ENCODE measurements around the gene ANKRD10. TPM values are rescaled to one million over a fixed set of nuclear protein-coding genes. Genes with fewer than 3 reads are reported as not detected.

Gene ANKRD10
- total RNA-seq, 6 experiments from 2014 or later = 40.4 to 56.2 (median 44.3) TPM

DNA sequence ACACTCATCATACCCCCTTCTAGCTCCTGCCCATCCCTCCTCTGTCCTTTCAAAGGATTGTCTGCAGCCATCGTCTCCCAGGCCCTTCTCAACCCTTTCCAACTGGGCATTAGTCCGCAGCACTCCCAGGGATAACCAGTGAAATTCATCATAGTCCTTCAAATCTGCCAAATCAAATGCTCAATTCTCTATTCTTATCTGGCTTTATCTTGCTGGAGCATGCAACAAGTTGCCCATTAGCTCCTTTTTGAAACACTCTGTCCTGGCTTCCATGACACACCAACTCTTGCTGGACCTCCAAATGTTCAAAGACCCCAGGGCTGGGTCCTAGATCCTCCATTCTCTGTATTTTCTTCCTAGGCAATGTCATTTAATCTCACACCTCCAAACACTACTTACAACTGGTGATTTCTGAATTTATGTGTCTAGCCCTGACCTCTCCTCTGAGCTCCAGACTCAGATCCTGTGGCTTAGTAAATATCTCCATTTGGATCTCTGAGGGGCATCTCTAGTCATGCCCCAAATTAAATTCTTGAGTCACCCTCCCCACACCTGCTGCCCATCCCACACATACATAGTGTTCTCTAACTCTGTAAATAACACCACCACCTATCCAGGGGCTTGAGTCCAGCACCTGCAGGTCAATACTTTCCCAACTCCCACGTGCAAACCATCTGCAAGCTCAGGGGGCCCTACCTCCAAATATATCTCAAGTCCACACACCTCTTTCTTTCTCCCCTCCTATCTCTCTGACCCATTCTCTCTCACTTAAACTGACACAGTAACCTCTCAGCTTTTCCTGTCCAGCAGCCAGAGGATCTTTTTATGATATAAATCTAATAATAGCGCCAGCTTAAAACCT, 9.1 kb upstream of the ANKRD10 start:
- ATAC-seq (no peak), DNase-seq (no peak)
- Histone ChIP-seq H3K27me3 (no peaks in the 10 kb centered on the region), H3K27ac (no peak overlapping the region), H3K9me3 (no peaks in the 10 kb centered on the region), H3K36me3 (no peaks in the 10 kb centered on the region), H3K4me3 (no peak overlapping the region), H3K4me1 (no peaks in the 10 kb centered on the region)
- intact Hi-C loops (cut with DNase I) = no loop called here
- TF ChIP-seq POLR2A (IDR thresholded peaks at IDR 0.05) = no peak
- TF ChIP-seq, protein P1, sequence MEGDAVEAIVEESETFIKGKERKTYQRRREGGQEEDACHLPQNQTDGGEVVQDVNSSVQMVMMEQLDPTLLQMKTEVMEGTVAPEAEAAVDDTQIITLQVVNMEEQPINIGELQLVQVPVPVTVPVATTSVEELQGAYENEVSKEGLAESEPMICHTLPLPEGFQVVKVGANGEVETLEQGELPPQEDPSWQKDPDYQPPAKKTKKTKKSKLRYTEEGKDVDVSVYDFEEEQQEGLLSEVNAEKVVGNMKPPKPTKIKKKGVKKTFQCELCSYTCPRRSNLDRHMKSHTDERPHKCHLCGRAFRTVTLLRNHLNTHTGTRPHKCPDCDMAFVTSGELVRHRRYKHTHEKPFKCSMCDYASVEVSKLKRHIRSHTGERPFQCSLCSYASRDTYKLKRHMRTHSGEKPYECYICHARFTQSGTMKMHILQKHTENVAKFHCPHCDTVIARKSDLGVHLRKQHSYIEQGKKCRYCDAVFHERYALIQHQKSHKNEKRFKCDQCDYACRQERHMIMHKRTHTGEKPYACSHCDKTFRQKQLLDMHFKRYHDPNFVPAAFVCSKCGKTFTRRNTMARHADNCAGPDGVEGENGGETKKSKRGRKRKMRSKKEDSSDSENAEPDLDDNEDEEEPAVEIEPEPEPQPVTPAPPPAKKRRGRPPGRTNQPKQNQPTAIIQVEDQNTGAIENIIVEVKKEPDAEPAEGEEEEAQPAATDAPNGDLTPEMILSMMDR (IDR thresholded peaks at IDR 0.05) = no peak
- 67% methylated on average over 4 of the region's 4 CpGs for WGBS (ENCODE audit: insufficient coverage, low coverage, low lambda C conversion rate, missing lambda C conversion rate)

DNA sequence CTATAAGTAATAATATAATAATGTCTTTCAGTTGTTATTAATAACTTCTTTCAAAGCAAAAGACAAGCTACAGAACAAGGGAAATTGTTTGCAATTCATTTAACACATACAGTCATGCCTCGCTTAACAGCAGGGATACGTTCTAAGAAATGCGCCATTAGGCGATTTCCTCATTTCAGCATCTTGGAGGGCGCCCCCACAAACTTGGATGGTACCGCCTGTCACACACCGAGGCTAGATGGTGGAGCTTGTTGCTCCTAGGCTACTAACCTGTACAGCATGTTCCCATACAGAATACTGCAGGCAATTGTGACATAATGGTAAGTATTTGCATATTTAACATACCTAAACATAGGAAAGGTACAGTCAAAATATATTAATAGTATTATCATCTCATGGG, 8.2 kb upstream of the ANKRD10 start:
- Histone ChIP-seq H3K9me3 (no peaks in the 10 kb centered on the region), H3K4me3 (no peak overlapping the region), H3K36me3 (no peaks in the 10 kb centered on the region), H3K27ac (no peak overlapping the region), H3K4me1 (no peaks in the 10 kb centered on the region), H3K27me3 (no peaks in the 10 kb centered on the region)
- intact Hi-C loops (cut with DNase I) = no loop called here
- no peak for ATAC-seq
- 84% methylated on average over 7 of the region's 7 CpGs for WGBS (ENCODE audit: insufficient coverage, low coverage, low lambda C conversion rate, missing lambda C conversion rate)
- TF ChIP-seq, protein P1 (IDR thresholded peaks at IDR 0.05) = no peak
- TF ChIP-seq POLR2A (IDR thresholded peaks at IDR 0.05) = no peak
- no peak for DNase-seq

DNA sequence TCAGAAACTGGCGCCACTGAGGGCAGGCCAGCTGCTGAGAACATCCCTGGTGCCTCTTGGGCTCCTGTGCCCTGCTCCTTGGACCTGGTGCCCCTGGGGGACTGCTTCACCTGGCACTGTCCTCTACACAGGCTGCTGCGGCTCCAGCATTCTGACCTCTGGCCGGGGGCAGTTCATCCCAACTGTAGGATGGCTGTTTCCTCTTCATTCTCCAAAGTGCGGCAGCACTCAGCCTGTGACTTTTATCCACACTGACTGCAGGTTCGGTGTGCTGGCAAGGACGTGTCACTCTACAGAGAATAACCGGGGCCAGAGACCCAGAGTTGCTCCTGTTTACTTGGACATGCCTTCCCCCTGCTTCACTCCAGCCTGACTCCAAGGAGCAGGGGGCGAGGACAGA, 7.6 kb upstream of the ANKRD10 start:
- no peaks in the 10 kb centered on the region for H3K4me1 ChIP-seq
- no peaks in the 10 kb centered on the region for H3K36me3 ChIP-seq
- intact Hi-C loops (cut with DNase I) = no loop called here
- no peak for TF ChIP-seq POLR2A (IDR thresholded peaks at IDR 0.05)
- TF ChIP-seq, protein P1 (IDR thresholded peaks at IDR 0.05) = no peak
- no peak overlapping the region for H3K4me3 ChIP-seq
- no peak overlapping the region for H3K27ac ChIP-seq
- no peaks in the 10 kb centered on the region for H3K9me3 ChIP-seq
- H3K27me3 ChIP-seq = no peaks in the 10 kb centered on the region
- DNase-seq (no peak), ATAC-seq (peak in 2 of 4 donors; percentile 27 to 64)
- WGBS (ENCODE audit: insufficient coverage, low coverage, low lambda C conversion rate, missing lambda C conversion rate) = 34% methylated on average over 7 of the region's 8 CpGs

DNA sequence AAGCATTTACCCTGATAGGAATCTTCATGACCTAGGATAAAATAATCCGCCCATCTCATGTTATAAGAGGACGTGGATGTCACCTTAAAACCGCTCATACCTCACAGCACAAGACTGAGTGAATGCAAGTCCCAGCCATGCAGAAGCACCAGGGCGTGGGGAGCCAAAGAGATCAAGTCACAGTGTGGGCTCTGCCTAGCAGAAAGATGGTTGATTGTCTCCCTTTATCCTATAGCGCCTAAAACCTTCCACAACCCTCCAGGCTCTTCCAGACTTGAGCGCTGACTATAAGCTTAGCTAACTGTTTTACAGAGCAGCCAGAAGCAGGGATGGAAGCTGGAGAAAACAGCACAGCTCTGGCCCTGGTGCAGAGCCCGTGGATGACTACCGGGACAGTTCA, 6.8 kb upstream of the ANKRD10 start:
- Histone ChIP-seq H3K27ac (no peak overlapping the region), H3K4me3 (no peak overlapping the region), H3K4me1 (no peaks in the 10 kb centered on the region), H3K36me3 (no peaks in the 10 kb centered on the region), H3K9me3 (no peaks in the 10 kb centered on the region), H3K27me3 (no peaks in the 10 kb centered on the region)
- ATAC-seq (no peak), DNase-seq (no peak)
- no peak for TF ChIP-seq POLR2A (IDR thresholded peaks at IDR 0.05)
- TF ChIP-seq, protein P1 (IDR thresholded peaks at IDR 0.05) = no peak
- whole genome bisulfite sequencing (ENCODE audit: insufficient coverage, low coverage, low lambda C conversion rate, missing lambda C conversion rate) = 73% methylated on average over 6 of the region's 8 CpGs
- intact Hi-C loops (cut with DNase I) = no loop called here
